AG09319 (cell line): ENCODE results near the gene SMIM33.
"Not testable (repeated sequence)": the region's sequence is repeated elsewhere in the genome, so short reads cannot be mapped to it uniquely, and the experiment has no call there.

ENCODE experiments used
- DNase-seq: peaks from one replicate; pipeline ENCODE4 v3.0.0-alpha.2; 2010; ENCODE audit warnings: low read depth; ENCODE audit errors: extremely low read depth
- CTCF ChIP-seq: IDR thresholded peaks from 2 replicates; pipeline ENCODE4 v1.5.1; 2011; ENCODE audit warnings: low read depth, mild to moderate bottlenecking, inconsistent platforms, low read length, moderate library complexity

The SMIM33 gene

GRCh38 chr5:139494832-139495231, 24.0 kb downstream of the SMIM33 start:
- TF ChIP-seq CTCF: no peak
- no peak for DNase-seq

GRCh38 chr5:139495638-139496435, 25.0 kb downstream of the SMIM33 start:
- TF ChIP-seq CTCF: no peak
- DNase-seq: no peak

- no peak for TF ChIP-seq CTCF
- no peak for DNase-seq
Measured at GRCh38 chr5:139501381-139501780, 30.6 kb downstream of the SMIM33 start.

- not testable (repeated sequence) for DNase-seq
Measured at GRCh38 chr5:139503036-139503817, 32.4 kb downstream of the SMIM33 start.

GRCh38 chr5:139503879-139504278, 33.1 kb downstream of the SMIM33 start:
- DNase-seq: not testable (repeated sequence)

GRCh38 chr5:139504722-139505121, 33.9 kb downstream of the SMIM33 start:
- not testable (repeated sequence) for DNase-seq

- no peak for TF ChIP-seq CTCF
- no peak for DNase-seq
Measured at GRCh38 chr5:139512786-139513390, 42.1 kb downstream of the SMIM33 start.

- peak; percentile 76 for TF ChIP-seq CTCF
- DNase-seq: peak; percentile 44
Measured at GRCh38 chr5:139513434-139513833, 42.6 kb downstream of the SMIM33 start.
